Astrocyte (in vitro differentiated cells and primary cell): Measurements from ENCODE around the gene TSPAN15. TPM values are rescaled to one million over a fixed set of nuclear protein-coding genes. Genes with fewer than 3 reads are reported as not detected.

ENCODE experiments used
- DNase-seq: peaks from one replicate; pipeline ENCODE4 v3.0.0-alpha.2; 2010; ENCODE audit warnings: low read depth
- FAIRE-seq: peaks from 2 replicates; lab custom pipeline; 2011; peaks lifted over from hg19 to GRCh38; lab: Jason Lieb, UNC
- H2AFZ ChIP-seq: 2 replicates; pipeline ENCODE4 v1.6.0; 2012; ENCODE audit warnings: low read depth, low read length, inconsistent platforms
- H3K27ac ChIP-seq: 2 replicates; pipeline ENCODE4 v1.5.1; 2011; ENCODE audit warnings: low read depth, low read length, inconsistent platforms
- H3K27me3 ChIP-seq: 2 replicates; pipeline ENCODE4 v1.6.0; 2011; ENCODE audit warnings: low read length, inconsistent platforms; ENCODE audit not compliant: insufficient read depth
- H3K36me3 ChIP-seq: 2 replicates; pipeline ENCODE4 v1.5.1; 2011; ENCODE audit warnings: low read length, inconsistent platforms; ENCODE audit not compliant: insufficient read depth
- H3K4me1 ChIP-seq: 2 replicates; pipeline ENCODE4 v1.5.1; 2011; ENCODE audit warnings: low read length, inconsistent platforms; ENCODE audit not compliant: insufficient read depth
- H3K4me2 ChIP-seq: 2 replicates; pipeline ENCODE4 v1.6.0; 2012; ENCODE audit warnings: low read length, inconsistent platforms
- H3K4me3 ChIP-seq: 2 replicates; pipeline ENCODE4 v1.5.1; 2011; ENCODE audit warnings: low read depth, mild to moderate bottlenecking, low read length, inconsistent platforms; ENCODE audit not compliant: insufficient read depth
- H3K79me2 ChIP-seq: 2 replicates; pipeline ENCODE4 v1.6.0; 2012; ENCODE audit warnings: mild to moderate bottlenecking, low read length, inconsistent platforms; ENCODE audit not compliant: insufficient read depth
- H3K9ac ChIP-seq: 2 replicates; pipeline ENCODE4 v1.6.0; 2012; ENCODE audit warnings: mild to moderate bottlenecking, low read length, inconsistent platforms
- H3K9me3 ChIP-seq: 2 replicates; pipeline ENCODE4 v1.5.1; 2012; ENCODE audit warnings: low read depth, mild to moderate bottlenecking, low read length, inconsistent platforms; ENCODE audit not compliant: insufficient read depth
- H4K20me1 ChIP-seq: 2 replicates; pipeline ENCODE4 v1.6.0; 2012; ENCODE audit warnings: low read length, inconsistent platforms; ENCODE audit not compliant: insufficient read depth
- H3K27ac Mint-ChIP-seq: one replicate; pipeline ENCODE4 v1.8.0; 2021; ENCODE audit warnings: mild to moderate bottlenecking, mixed read lengths; ENCODE audit not compliant: unreplicated experiment
- H3K27me3 Mint-ChIP-seq: one replicate; pipeline ENCODE4 v1.8.0; 2021; ENCODE audit warnings: low read depth, mixed read lengths; ENCODE audit not compliant: unreplicated experiment
- H3K36me3 Mint-ChIP-seq: one replicate; pipeline ENCODE4 v1.8.0; 2021; ENCODE audit warnings: low read depth, mixed read lengths; ENCODE audit not compliant: unreplicated experiment
- H3K4me1 Mint-ChIP-seq: one replicate; pipeline ENCODE4 v1.8.0; 2021; ENCODE audit warnings: low read depth, mixed read lengths; ENCODE audit not compliant: unreplicated experiment
- H3K4me3 Mint-ChIP-seq: one replicate; pipeline ENCODE4 v1.8.0; 2021; ENCODE audit warnings: mild to moderate bottlenecking, moderate library complexity, mixed read lengths; ENCODE audit not compliant: unreplicated experiment
- H3K9me3 Mint-ChIP-seq: one replicate; pipeline ENCODE4 v1.8.0; 2021; ENCODE audit warnings: mild to moderate bottlenecking, mixed read lengths; ENCODE audit not compliant: unreplicated experiment
- EZH2 ChIP-seq: IDR thresholded peaks from 2 replicates; pipeline ENCODE4 v1.6.1; 2012; ENCODE audit warnings: mild to moderate bottlenecking, low read length, inconsistent platforms; ENCODE audit not compliant: insufficient read depth
- total RNA-seq: library from RNA; stranded (reverse); gene quantifications from 2 replicates; pipeline ENCODE4 v1.2.1, GENCODE V29; 2021
- TF ChIP-seq, protein P1 (sequence below): IDR thresholded peaks from 2 replicates; pipeline ENCODE4 v1.5.1; 2011; ENCODE audit warnings: low read depth, mild to moderate bottlenecking, inconsistent platforms, low read length, moderate library complexity; ENCODE audit not compliant: insufficient read depth

The TSPAN15 gene
- total RNA-seq, 1 donor from 2014 or later: 9.4 TPM

DNA sequence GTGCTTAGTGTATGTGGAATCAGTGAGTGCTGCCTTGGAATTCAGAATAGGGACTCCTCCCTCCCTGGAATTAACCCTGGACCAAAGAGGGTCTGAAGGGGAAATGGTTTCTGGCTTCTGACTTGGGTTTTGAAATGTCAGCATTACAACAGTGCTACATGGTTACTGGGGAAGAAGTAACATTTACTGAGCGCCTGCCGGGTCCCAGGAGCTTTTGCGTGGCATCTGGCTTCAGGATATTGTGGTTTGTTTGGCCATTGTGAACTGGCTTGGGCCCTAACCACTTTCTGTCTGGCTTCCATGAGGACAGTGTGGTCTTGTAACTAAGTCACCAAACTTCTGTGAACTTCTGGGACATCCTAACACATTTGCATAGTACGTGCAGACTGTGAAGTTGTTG is 21.3 kb downstream of the TSPAN15 start:
- no peak for DNase-seq
- peaks cover 45% of the 10 kb centered on the region for H3K4me1 Mint-ChIP-seq
- no peak overlapping the region for H3K4me2 ChIP-seq
- no peaks in the 10 kb centered on the region for H4K20me1 ChIP-seq
- H3K9me3 ChIP-seq: no peaks in the 10 kb centered on the region
- TF ChIP-seq, protein P1, sequence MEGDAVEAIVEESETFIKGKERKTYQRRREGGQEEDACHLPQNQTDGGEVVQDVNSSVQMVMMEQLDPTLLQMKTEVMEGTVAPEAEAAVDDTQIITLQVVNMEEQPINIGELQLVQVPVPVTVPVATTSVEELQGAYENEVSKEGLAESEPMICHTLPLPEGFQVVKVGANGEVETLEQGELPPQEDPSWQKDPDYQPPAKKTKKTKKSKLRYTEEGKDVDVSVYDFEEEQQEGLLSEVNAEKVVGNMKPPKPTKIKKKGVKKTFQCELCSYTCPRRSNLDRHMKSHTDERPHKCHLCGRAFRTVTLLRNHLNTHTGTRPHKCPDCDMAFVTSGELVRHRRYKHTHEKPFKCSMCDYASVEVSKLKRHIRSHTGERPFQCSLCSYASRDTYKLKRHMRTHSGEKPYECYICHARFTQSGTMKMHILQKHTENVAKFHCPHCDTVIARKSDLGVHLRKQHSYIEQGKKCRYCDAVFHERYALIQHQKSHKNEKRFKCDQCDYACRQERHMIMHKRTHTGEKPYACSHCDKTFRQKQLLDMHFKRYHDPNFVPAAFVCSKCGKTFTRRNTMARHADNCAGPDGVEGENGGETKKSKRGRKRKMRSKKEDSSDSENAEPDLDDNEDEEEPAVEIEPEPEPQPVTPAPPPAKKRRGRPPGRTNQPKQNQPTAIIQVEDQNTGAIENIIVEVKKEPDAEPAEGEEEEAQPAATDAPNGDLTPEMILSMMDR: no peak
- TF ChIP-seq EZH2: no peak
- H3K9me3 Mint-ChIP-seq: peaks cover 3% of the 10 kb centered on the region
- H3K36me3 ChIP-seq: no peaks in the 10 kb centered on the region
- H2AFZ ChIP-seq: no peak overlapping the region
- H3K9ac ChIP-seq: no peak overlapping the region
- no peak for FAIRE-seq
- peaks cover 13% of the 10 kb centered on the region for H3K4me1 ChIP-seq
- H3K79me2 ChIP-seq: no peaks in the 10 kb centered on the region
- no peak overlapping the region for H3K4me3 ChIP-seq
- no peak overlapping the region for H3K4me3 Mint-ChIP-seq
- H3K27ac Mint-ChIP-seq: no peak overlapping the region
- no peaks in the 10 kb centered on the region for H3K36me3 Mint-ChIP-seq
- H3K27ac ChIP-seq: no peak overlapping the region
- peaks cover 7% of the 10 kb centered on the region for H3K27me3 ChIP-seq
- H3K27me3 Mint-ChIP-seq: no peaks in the 10 kb centered on the region

DNA sequence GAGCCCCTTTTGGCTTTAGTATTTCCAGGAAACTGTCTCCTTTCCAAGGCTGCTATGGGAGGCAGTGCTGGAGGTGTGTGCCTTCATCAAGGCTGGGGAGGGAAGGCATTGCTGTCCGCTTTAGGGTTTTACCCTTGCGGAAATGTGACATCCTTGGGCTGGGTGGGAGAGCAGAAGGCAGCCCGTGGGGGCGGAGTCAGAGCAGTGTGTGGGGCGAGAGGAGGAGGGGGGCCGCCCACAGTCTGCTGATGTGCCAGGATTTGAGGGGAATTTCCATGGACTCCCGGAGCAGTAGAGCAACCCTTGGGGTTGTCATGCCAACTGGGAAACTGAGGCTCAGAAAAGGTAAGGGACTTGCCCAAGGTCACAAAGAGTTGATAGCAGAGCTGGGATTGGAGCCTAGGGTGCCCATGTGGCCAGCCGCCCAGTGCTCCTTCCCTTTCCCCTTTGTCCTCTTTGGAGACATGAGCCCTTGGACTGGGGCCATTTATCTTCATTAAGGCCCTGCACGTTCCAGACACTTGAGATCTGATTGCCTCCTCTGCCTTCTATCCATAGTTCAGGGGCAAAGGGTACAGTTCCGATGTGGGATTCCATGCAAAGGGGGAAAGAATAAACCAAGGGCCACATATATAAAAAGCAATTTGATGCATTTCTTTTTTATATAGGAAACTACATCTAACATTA is 22.2 kb downstream of the TSPAN15 start:
- peaks cover 43% of the 10 kb centered on the region for H3K4me1 Mint-ChIP-seq
- H3K27ac Mint-ChIP-seq: peak overlapping the region; percentile 58
- Histone ChIP-seq H3K4me2 (no peak overlapping the region), H3K9me3 (no peaks in the 10 kb centered on the region), H3K4me3 (no peak overlapping the region), H3K79me2 (no peaks in the 10 kb centered on the region), H3K36me3 (no peaks in the 10 kb centered on the region), H4K20me1 (no peaks in the 10 kb centered on the region), H3K27me3 (peaks cover 7% of the 10 kb centered on the region), H3K9ac (no peak overlapping the region), H3K27ac (no peak overlapping the region), H2AFZ (no peak overlapping the region), H3K4me1 (peaks cover 13% of the 10 kb centered on the region)
- H3K36me3 Mint-ChIP-seq: no peaks in the 10 kb centered on the region
- no peak overlapping the region for H3K4me3 Mint-ChIP-seq
- FAIRE-seq (no peak), DNase-seq (no peak)
- peaks cover 3% of the 10 kb centered on the region for H3K9me3 Mint-ChIP-seq
- no peak for TF ChIP-seq EZH2
- TF ChIP-seq, protein P1: no peak
- no peaks in the 10 kb centered on the region for H3K27me3 Mint-ChIP-seq
